Endodermal cell (in vitro differentiated cells): ENCODE data around the gene SDHB. TPM values are rescaled to one million over a fixed set of nuclear protein-coding genes. Genes with fewer than 3 reads are reported as not detected.
A peak's percentile ranks its signal among the peaks of the same experiment; 100 is the strongest.

Experiments used
- DNase-seq: peaks from one replicate; pipeline ENCODE4 v3.0.0-alpha.2; 2017
- H3K27ac ChIP-seq: 2 replicates; pipeline ENCODE4 v1.5.1; 2013; ENCODE audit warnings: mild to moderate bottlenecking, low read depth, low read length, moderate library complexity
- H3K27me3 ChIP-seq: 2 replicates; pipeline ENCODE4 v1.6.1; 2013; ENCODE audit warnings: mild to moderate bottlenecking, low read length, moderate library complexity; ENCODE audit not compliant: insufficient read depth, control insufficient read depth, poor library complexity, severe bottlenecking
- H3K36me3 ChIP-seq: 2 replicates; pipeline ENCODE4 v1.7.0; 2013; ENCODE audit warnings: mild to moderate bottlenecking, low read length, moderate library complexity; ENCODE audit not compliant: control insufficient read depth, insufficient read depth
- H3K4me1 ChIP-seq: one replicate; pipeline ENCODE4 v1.7.0; 2013; ENCODE audit warnings: low read length; ENCODE audit not compliant: control insufficient read depth, insufficient read depth
- H3K4me3 ChIP-seq: 2 replicates; pipeline ENCODE4 v1.5.1; 2013; ENCODE audit warnings: mild to moderate bottlenecking, low read length, moderate library complexity
- H3K9ac ChIP-seq: 2 replicates; pipeline ENCODE4 v1.6.1; 2013; ENCODE audit warnings: mild to moderate bottlenecking, low read length, moderate library complexity; ENCODE audit not compliant: poor library complexity, severe bottlenecking; ENCODE audit errors: extremely low read depth
- H3K9me3 ChIP-seq: 2 replicates; pipeline ENCODE4 v1.6.1; 2013; ENCODE audit warnings: mild to moderate bottlenecking, low read length, moderate library complexity; ENCODE audit not compliant: control insufficient read depth
- H3K27ac Mint-ChIP-seq: 2 replicates; pipeline ENCODE4 v1.8.0; 2020; ENCODE audit warnings: mixed read lengths
- H3K27me3 Mint-ChIP-seq: 2 replicates; pipeline ENCODE4 v1.8.0; 2021; ENCODE audit warnings: mild to moderate bottlenecking, mixed read lengths; ENCODE audit not compliant: insufficient read depth
- H3K36me3 Mint-ChIP-seq: 2 replicates; pipeline ENCODE4 v1.8.0; 2020; ENCODE audit warnings: low read depth, mixed read lengths
- H3K4me1 Mint-ChIP-seq: 2 replicates; pipeline ENCODE4 v1.8.0; 2020; ENCODE audit warnings: mixed read lengths
- H3K4me3 Mint-ChIP-seq: 2 replicates; pipeline ENCODE4 v1.8.0; 2020; ENCODE audit warnings: mild to moderate bottlenecking, moderate library complexity, mixed read lengths
- H3K9me3 Mint-ChIP-seq: 2 replicates; pipeline ENCODE4 v1.8.0; 2020; ENCODE audit warnings: mild to moderate bottlenecking, mixed read lengths
- WGBS, 2 experiments: methylation state at CpG; one replicate each; pipeline versions ENCODE4 v1.1.5 to v1.1.7; 2013; ENCODE audit warnings: missing lambda C conversion rate in 2 of 2, mixed read lengths in 1 of 2; ENCODE audit not compliant: insufficient coverage in 1 of 2, insufficient read length in 1 of 2; 5-methylcytosine and 5-hydroxymethylcytosine counted together
- total RNA-seq, 2 donors: library from RNA; stranded (reverse); fragmentation: NEBNext Ultra II Directional in 1 of 2; extraction: Animal tissue kit (Norgen Biotek cat#: 25700) in 1 of 2; gene quantifications; 2 replicates in 1 of 2; 3 replicates in 1 of 2; pipeline ENCODE4 v1.2.1, GENCODE V29; 2021
- TF ChIP-seq, protein P1 (sequence below): fragments of 200-600 bp; sonication (generic); conservative IDR thresholded peaks from 2 replicates; pipeline ENCODE4 v1.5.0; 2021; ENCODE audit warnings: antibody characterized with exemption, mild to moderate bottlenecking

The SDHB gene
- total RNA-seq, 2 donors from 2014 or later, result 68.5 to 75.2 TPM

DNA sequence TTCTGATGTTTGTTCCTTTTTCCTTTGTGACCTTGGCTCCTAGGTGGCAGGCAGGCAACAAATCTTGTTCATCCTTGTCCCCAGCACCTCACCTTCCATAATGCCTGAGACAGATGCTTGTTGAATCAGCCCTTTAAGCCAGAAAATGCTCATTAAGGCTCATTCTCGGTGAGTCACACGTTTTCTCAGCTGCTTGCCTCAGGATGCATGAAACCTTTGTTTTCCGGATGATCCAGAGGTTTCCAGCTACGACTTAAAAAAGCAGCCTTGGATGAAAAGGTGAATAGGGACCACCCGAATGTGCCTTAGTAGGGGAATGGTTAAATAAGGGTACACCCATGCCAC lies 37.5 kb downstream of the SDHB start:
- TF ChIP-seq, protein P1, sequence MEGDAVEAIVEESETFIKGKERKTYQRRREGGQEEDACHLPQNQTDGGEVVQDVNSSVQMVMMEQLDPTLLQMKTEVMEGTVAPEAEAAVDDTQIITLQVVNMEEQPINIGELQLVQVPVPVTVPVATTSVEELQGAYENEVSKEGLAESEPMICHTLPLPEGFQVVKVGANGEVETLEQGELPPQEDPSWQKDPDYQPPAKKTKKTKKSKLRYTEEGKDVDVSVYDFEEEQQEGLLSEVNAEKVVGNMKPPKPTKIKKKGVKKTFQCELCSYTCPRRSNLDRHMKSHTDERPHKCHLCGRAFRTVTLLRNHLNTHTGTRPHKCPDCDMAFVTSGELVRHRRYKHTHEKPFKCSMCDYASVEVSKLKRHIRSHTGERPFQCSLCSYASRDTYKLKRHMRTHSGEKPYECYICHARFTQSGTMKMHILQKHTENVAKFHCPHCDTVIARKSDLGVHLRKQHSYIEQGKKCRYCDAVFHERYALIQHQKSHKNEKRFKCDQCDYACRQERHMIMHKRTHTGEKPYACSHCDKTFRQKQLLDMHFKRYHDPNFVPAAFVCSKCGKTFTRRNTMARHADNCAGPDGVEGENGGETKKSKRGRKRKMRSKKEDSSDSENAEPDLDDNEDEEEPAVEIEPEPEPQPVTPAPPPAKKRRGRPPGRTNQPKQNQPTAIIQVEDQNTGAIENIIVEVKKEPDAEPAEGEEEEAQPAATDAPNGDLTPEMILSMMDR, result no peak
- Histone ChIP-seq H3K4me1 (peaks cover 8% of the 10 kb centered on the region), H3K36me3 (peaks cover 38% of the 10 kb centered on the region), H3K9ac (peak overlapping the region; percentile 71), H3K9me3 (no peaks in the 10 kb centered on the region), H3K4me3 (peak overlapping the region; percentile 56), H3K27ac (peak overlapping the region; percentile 72), H3K27me3 (no peaks in the 10 kb centered on the region)
- peak overlapping the region; percentile 94 for H3K27ac Mint-ChIP-seq
- no peaks in the 10 kb centered on the region for H3K9me3 Mint-ChIP-seq
- no peak overlapping the region for H3K4me3 Mint-ChIP-seq
- WGBS, 2 experiments, result 34 to 46% methylated on average over 3 to 4 of the region's 5 CpGs
- H3K4me1 Mint-ChIP-seq, result peaks cover 32% of the 10 kb centered on the region
- DNase-seq, result no peak
- peaks cover 34% of the 10 kb centered on the region for H3K36me3 Mint-ChIP-seq
- no peaks in the 10 kb centered on the region for H3K27me3 Mint-ChIP-seq

DNA sequence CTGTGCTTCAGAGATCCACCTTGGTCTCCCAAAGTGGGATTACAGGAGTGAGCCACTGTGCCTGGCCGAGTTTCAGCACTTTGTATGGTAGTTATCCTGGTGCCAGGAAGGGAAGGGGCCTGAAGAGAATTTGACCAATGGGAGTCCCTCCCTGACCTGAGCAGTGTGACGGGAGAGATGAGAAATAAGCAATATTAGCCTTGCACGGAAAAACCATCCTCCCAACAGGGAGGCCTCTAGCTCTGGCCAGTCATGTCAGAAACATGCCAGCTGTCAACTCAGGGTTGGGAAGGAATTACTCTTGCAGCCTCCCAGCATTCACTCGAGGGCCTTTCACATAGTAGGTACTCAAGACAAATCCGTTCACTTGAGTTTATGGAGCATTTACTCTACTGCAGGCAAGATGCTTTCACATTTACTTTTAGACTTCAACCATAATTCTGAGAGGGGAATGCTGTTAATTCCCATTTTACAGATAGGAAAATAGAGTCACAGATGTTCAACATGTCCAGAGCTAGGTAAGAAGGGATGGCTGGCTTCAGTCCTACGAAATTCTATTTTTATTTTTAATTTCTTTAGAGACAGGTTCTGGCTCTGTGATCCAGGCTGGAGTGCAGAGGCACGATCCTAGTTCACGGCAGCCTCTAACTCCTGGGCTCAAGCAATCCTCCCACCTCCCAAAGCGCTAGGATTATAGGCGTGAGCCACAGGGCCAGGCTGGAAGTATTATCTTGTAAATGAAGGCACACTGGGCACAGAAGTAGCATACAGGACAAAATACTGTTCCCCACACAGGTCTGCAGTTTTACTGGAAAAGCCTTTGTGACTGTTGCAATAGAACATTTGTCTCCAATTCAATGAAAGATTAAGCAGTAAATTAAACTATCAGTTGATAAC lies 38.9 kb downstream of the SDHB start:
- Mint-ChIP-seq H3K4me1 (peaks cover 32% of the 10 kb centered on the region), H3K27ac (peak overlapping the region; percentile 17), H3K9me3 (no peaks in the 10 kb centered on the region), H3K4me3 (no peak overlapping the region), H3K36me3 (peaks cover 21% of the 10 kb centered on the region), H3K27me3 (no peaks in the 10 kb centered on the region)
- Histone ChIP-seq H3K9me3 (no peaks in the 10 kb centered on the region), H3K9ac (no peak overlapping the region), H3K4me1 (peaks cover 11% of the 10 kb centered on the region), H3K4me3 (no peak overlapping the region), H3K36me3 (peaks cover 25% of the 10 kb centered on the region), H3K27me3 (no peaks in the 10 kb centered on the region), H3K27ac (no peak overlapping the region)
- DNase-seq, result peak; percentile 69
- 68 to 79% methylated on average over 5 to 10 of the region's 10 CpGs for WGBS, 2 experiments
- TF ChIP-seq, protein P1, result no peak

DNA sequence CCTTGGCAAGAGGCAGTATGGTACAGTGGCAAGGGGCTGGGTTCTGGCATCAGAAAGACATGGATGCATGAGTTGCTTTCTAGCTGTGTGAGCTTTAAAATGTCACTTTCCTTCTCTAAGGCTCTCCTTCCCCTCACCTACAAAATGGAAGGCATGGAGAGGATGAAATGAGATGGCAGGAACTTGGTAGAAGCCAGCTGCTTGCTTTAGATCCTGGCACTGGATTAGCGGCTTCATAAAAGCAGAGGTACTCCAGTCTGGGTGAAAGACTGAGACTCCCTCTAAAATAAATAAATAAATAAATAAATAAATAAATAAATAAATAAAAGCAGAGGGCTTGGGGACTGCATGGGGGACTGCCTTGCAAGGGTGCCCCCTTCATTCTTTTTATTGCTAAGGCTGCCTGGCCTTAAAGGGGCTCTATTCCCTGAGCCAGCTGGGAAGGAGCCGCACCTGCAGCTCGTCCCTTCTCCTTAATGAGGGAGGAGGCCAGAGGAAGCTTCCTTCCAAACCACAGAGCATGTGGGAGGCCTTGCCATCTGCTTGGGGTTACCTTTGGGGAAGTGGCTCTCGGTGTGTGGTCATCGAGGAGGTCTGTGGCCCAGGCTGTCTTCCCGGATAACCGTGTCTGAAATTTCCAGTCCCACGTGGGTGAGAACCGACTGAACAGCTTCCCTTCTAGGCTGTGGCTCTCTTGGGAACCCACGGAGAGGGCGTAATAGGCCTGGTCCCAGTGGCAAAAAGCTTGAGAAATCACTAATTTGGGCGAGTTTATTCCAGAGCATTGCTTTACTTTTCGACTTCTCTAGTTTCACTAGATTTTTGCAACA lies 40.1 kb downstream of the SDHB start:
- WGBS, 2 experiments, result 90 to 92% methylated on average over 12 to 13 of the region's 13 CpGs
- peaks cover 9% of the 10 kb centered on the region for H3K36me3 Mint-ChIP-seq
- Histone ChIP-seq H3K9me3 (no peaks in the 10 kb centered on the region), H3K36me3 (peaks cover 13% of the 10 kb centered on the region), H3K9ac (no peak overlapping the region), H3K27me3 (no peaks in the 10 kb centered on the region), H3K4me3 (no peak overlapping the region), H3K4me1 (peaks cover 11% of the 10 kb centered on the region), H3K27ac (no peak overlapping the region)
- TF ChIP-seq, protein P1, result no peak
- no peak for DNase-seq
- H3K4me1 Mint-ChIP-seq, result peaks cover 32% of the 10 kb centered on the region
- no peak overlapping the region for H3K4me3 Mint-ChIP-seq
- no peak overlapping the region for H3K27ac Mint-ChIP-seq
- H3K9me3 Mint-ChIP-seq, result no peaks in the 10 kb centered on the region
- H3K27me3 Mint-ChIP-seq, result no peaks in the 10 kb centered on the region
